Stimulated activated naive CD4-positive, alpha-beta T cell (primary cell): ENCODE measurements around the gene HIVEP3.

Experiments used
- DNase-seq, 6 experiments: peaks; one replicate each; lab custom pipeline; 2025; lab: John Stamatoyannopoulos, UW

HIVEP3 gene

GRCh38 chr1:41892301-41892781 is 26.4 kb downstream of the HIVEP3 start:
- peak in 1 of 6 experiments; percentile 25 for DNase-seq

GRCh38 chr1:41891199-41891896 is 27.4 kb downstream of the HIVEP3 start:
- DNase-seq, result peak; percentile 23 to 78 (median 53)

DNA sequence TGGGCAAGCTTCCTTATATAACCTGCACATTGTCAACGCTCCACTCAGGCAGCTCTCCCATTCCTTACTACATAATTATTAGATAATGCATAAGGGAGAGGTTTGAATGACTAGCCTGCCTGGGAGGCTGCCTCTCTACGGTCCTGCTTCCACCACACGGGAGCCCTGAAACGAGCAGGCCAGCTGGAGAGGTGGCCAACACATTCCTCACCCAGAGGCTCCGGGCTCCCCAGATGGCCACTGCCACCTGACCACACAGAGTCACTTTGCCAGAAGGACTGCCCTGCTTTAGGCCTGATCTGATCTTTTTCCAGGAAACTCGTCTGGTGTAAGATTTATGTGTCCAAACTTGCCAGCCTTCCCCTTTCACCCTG is 27.9 kb downstream of the HIVEP3 start:
- no peak for DNase-seq

- no peak for DNase-seq
These were observed 29.0 kb downstream of the HIVEP3 start for GRCh38 chr1:41889506-41890414.

DNA sequence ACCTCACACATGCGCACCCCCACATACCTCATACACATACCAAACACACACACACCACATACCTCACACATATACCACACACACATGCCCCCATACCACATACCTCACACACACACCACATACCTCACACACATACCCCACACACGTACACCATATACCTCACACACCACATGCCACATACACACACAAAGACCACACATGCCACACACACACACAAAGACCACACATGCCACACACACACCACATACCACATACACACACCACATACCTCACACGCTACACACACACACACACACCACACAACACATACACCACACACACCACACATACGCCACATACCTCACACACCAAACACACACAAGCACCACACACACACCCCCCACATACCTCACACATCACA is 30.0 kb downstream of the HIVEP3 start:
- DNase-seq, result no peak

DNA sequence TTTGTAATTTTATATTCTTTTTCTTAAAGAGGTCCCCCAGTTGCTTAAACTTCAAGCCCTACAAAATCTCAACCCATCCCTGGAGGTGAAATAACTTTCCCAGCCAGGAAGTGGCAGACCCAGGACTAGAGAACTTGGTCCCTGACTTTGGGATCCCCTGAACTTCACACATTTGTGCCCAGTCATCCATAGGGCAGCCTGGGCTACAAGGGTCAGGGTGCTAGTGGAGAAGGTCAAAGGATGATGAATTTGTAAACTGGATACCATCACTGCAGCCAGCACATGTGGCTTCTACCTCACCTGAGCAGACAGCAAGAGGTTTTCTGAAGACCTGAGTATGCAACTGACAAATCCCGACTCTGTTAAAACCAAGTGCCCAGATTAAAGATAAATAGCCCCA is 31.4 kb downstream of the HIVEP3 start:
- no peak for DNase-seq

DNA sequence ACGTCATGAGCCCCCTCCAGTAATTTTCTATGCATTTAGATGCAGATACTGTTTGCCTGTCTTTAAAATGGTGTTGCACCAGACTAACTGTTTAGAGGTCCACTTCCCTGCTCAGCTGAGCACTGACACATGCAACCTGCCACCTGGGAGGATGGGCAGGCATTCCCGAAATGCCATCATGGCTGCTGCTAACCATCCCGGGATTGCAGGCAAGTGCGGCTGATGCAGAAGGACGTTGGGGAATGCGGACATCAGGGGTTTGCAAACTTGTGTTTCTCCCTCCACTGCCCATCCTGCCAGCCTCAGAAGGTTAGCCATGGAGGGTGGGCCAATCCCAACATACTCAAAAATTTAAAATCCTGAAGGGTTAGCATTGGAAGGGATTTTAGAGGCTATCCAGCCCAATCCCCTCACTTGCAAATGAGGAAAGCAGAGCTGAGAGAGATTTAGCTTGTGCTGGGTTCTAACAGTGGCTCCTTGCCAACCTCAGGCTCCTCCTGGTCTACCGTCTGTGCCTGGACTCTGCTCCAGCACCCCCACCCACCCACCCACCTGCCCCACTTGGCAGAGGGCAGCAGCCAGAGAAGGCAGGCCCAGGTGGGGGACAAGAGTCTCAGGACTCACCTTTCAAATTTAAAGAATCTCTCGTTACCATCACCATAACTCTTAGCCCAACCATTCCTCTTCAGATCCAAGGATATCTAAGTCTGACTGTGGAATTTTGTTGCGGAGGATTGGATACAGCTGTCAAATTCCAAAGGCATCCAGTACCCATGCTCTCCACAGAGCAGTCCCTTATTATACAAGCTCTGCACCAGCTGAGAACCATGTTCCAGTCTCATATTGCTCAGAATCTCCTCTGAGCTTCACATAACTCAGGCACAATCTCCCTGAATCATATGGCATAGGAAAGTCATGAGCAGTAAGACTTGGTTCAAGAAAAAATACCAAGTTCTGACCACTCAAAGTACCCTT is 34.2 kb downstream of the HIVEP3 start:
- no peak for DNase-seq

DNA sequence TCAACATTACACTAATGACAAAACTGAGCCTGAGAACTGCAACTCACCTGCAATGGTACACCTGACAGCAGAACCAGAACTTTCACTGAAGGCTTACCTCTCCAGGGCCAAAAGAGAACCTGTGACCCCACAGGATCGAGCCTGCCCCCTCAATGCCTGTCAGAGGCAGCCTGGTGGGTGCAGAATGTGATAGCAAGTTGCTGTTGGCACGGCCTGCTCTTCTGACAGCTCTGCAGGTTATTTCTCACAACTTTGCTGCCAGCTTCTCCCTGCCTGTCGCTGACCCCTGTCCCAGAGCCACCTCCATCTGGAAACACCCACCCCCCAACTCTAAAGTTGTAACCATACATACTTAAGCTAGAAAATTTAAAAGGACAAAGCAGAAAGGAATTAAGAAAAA is 35.2 kb downstream of the HIVEP3 start:
- no peak for DNase-seq

- DNase-seq, result no peak
These were observed 36.2 kb downstream of the HIVEP3 start for GRCh38 chr1:41882486-41882885.

GRCh38 chr1:41882068-41882477 is 36.6 kb downstream of the HIVEP3 start:
- no peak for DNase-seq

GRCh38 chr1:41880950-41881885 is 37.5 kb downstream of the HIVEP3 start:
- no peak for DNase-seq

GRCh38 chr1:41880261-41880660 is 38.5 kb downstream of the HIVEP3 start:
- DNase-seq, result no peak

GRCh38 chr1:41879617-41880016 is 39.1 kb downstream of the HIVEP3 start:
- DNase-seq, result no peak

DNA sequence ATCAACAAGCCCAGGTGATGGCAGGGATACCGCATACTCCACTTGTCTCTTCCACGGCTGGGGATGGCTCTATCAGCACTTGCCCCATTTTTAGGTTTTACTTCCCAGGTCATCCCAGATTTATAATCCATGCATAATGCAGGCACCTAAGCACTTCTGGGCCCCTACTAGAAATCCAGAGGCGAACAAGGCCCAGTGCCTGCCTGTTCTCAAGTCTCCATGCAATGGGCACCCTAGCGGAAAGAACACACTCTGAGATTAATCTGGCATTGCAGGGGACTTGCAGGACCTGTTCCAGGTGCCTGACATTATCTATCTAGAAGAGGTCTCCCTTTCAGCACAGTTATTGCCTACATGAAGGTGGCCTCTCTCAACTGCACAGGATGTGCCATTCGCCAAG is 39.8 kb downstream of the HIVEP3 start:
- no peak for DNase-seq

- no peak for DNase-seq
These were observed 40.2 kb downstream of the HIVEP3 start for GRCh38 chr1:41878495-41878894.

DNA sequence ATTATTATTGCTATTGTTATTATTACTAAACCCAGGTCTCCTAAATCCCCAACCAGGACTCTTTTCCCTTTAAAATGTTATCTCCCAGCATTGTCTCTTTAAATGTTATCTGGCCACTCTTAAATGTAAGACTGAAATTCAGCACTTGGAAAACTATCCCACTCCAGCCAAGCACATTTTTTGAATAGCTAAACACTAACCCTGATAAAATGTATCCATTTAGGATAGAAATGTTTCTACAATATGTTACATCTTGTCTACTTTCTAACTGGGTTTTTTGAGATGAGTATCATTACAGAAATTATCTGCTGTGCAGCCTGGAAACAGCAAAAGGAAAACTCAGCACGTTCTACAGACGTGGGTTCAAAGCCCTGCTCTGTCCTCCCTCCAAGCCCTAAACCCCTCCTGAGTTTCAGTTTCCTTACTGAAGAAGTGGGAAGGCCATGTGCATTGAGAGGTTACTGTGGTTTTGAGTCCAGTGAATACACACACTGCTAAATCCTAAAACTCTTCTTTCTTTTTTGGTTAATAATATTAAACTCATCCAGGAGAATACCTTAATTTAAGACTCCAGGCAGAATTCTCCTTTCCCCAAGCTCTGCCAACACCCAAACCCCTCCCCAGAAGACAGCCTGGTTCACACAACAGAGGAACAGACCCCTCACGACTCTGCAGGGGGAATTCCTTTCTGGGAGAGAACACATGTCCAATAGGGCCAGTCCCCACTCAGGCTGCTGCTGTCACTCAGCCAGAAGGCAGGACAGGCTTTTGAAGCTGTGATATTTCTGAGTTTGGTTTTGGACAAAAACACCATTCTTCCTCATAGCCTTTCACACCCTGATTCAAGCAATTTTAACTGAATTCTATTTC is 41.9 kb downstream of the HIVEP3 start:
- no peak for DNase-seq

- no peak for DNase-seq
These were observed 43.2 kb downstream of the HIVEP3 start for GRCh38 chr1:41875487-41875886.

- no peak for DNase-seq
These were observed 43.8 kb downstream of the HIVEP3 start for GRCh38 chr1:41874903-41875411.

GRCh38 chr1:41874151-41874719 is 44.5 kb downstream of the HIVEP3 start:
- DNase-seq, result no peak
